Superior temporal gyrus (tissue), 1 donor: Measurements from ENCODE around the gene PRR5.
"Not testable (repeated sequence)": the region's sequence is repeated elsewhere in the genome, so short reads cannot be mapped to it uniquely, and the experiment has no call there.

ENCODE experiments used
- DNase-seq: peaks from one replicate; pipeline ENCODE4 v3.0.0-alpha.2; 2016; ENCODE audit errors: extremely low spot score

PRR5 gene

DNA sequence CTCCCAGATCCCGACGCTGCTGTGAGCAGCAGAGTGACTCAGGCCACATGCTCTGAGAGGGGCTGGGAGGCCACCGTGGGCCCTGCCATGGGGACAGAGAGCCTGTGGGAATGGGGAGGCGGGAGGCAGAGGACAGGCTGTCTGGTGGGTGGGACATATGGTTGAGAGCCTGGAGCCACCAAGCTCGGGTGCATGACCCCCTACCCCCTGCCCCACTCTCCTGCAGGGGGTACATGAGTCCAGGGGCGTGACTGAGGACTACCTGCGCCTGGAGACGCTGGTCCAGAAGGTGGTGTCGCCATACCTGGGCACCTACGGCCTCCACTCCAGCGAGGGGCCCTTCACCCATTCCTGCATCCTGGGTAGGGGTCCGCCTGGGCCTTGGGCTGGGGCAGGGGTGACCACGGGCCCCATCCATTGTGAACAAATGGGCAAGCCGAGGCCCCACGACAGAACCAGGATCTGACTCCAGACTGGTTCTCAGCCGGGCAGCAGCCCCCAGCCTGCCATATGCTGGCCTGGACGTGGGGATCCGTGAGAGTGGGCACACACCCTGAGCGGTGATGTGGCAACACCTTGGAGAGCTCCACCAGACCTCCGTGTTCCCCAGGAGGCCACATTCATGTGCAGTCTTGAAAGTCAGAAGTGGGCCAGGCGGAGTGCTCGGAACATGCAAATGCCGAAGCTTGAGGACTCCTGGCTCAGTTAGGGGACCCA is 33.0 kb downstream of the PRR5 start:
- no peak for DNase-seq

DNA sequence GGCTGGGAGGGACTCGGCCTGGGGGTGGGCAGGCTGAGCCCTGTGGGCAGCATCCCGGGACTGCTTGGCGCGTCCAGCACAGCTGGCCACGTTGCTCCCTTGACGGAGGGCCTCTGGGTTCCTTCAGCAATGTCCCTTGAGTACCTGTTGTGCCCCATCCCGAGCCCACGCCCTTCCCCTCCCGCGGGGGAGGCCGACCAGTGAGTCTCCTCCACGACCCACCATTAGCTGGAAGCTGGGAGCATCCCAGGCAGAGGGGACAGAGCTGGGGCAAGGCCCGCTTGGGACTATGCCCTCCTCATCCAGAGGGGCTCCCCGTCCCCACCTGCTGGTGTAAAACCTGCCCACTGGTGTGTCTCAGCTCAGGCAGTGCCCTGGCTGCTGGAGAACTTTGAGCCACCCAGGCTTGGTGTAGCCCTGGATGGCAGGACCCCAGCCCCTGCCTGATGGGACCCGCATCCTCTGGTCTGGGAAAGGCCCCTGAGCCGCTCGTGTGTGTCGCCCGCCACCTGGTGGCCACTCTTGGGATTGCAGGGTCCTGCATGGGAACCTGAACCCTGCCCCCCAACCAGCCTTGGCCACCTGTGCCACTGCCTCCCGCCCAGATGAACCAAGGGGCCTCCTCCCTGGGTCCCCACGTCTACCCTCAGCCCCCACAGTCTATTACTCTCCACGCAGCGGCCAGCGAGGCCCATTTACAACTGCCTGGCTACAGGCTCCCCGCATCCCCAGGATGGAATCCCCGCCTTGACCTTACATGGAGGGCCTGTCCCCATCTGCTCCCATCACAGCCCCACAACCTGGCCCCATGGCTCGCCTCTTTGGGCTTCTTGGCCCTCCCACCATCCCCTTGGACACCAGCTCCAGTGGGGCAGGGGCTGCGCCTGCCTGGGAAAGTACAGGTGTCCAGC is 33.8 kb downstream of the PRR5 start:
- peak; percentile 70 for DNase-seq

DNA sequence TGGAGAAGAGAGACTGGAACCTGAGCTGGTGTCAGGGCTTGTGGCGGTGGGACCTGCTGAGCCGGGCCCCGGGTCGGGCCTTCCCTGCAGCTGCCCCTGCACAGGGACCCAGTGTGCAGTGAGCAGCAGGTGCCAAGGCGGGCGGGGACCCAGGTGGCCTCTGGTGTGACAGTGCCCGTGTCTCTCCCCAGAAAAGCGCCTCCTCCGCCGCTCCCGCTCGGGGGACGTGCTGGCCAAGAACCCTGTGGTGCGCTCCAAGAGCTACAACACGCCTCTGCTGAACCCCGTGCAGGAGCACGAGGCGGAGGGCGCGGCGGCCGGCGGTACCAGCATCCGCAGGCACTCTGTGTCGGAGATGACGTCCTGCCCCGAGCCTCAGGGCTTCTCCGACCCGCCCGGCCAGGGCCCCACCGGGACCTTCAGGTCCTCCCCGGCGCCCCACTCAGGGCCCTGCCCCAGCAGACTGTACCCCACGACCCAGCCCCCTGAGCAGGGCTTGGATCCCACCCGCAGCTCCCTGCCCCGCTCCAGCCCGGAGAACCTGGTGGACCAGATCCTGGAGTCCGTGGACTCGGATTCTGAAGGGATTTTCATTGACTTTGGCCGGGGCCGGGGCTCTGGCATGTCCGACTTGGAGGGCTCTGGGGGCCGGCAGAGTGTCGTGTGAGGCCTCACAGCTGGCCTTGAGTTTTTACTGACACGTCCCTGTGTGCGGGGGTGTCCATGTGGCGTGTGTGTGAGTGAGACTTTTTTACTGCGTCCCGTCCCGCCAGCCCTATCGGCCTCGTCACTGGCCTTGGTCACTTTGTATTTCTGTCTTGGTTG is 34.8 kb downstream of the PRR5 start:
- no peak for DNase-seq

DNA sequence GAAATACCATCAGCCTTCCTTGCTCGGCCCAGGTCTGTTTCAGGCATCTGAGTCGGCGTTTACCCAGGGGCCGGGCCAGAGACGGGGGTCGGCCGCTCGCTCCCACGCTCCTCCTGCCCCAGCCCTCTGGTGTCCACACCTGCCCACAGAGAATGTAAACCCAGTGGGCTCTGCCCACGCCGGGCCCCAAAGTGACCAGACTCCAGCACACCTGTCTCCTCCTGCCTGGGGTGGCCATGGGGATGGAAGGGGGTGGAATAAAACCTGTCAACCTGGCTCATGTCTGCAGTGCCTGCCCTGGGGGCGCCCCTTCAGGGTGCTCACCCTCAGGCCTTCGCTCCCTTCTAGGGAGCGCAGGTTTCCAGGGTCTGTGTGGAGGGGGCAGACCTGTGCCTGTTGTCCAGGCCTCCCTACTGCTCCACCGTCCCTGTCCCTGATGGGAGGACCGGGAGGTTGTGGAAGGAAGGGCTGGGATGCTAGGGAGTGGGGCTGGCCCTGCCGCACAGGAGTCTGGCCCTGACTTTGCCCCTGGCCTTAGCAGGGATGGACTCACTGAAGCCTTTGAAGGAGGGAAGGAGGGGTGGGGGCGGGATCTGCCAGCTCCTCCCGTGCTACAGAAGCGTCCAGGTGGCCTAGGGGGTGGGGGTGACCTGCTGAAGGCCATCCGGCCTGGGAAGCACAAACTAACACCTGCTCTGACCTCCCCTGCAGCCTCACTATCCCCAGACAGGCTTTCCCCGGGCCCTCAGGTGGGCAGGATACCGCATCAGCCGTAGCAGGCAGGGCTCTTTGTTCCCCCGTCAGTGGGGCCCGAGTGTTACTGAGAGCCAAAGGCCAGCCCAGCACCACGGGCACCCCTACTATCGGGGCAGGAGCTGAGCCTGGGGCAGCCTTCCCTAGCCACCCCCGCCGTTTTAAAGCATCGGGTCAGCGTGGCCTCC is 35.7 kb downstream of the PRR5 start:
- no peak for DNase-seq

DNA sequence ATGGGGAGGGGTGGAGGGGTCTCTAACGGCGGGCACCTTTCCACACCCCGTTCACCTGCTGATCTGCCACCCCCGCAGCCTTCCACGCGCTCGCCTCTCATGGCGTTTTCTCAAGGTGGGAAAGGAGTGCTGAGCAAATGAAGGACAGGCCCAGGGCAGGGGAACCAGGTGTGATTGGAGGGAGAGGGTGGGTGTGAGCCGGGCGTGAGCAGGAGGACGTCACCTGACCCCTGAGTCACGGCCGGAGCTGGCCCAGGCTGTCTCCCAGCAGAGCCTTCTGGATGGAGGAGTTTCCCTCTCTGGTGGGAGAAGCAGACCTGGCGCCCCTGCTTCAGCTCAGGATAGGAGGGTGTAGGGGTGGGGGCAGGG is 36.3 kb downstream of the PRR5 start:
- no peak for DNase-seq

DNA sequence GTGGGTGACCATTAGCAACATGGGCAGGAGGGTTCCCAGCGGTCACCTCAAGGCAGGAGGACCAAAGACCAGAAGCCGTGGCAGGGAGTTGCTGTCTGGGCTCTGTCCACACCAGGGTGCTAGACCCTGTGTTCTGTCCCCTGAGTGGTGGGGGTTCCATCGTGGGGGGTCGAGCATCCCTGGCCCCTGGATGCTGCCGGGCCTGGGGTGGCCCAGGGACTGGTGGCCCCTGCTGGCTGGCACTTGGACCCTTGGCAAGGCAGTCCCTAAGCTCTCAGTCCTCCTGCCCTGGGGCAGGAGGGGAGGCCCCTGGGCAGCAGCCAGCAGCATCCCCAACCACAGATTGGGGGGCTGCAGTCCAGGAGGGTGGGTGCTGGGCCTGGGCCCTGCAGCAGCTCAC is 37.0 kb downstream of the PRR5 start:
- DNase-seq = no peak

DNA sequence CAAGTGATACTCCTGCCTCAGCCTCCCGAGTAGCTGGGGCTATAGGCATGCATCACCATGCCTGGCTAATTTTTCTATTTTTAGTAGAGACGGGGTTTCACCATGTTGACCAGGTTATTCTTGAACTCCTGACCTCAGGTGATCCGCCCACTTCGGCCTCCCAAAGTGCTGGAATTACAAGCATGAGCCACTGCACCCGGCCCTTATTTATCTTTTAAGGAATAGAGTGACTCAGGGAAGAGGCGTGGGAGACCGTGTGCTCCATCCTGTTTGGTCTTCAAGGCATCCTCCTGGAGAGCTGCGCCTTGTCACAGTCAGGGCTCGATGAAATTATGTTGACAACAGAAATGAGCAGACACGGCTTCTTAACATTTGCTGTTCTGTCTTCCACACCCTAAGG is 37.7 kb downstream of the PRR5 start:
- DNase-seq = not testable (repeated sequence)

DNA sequence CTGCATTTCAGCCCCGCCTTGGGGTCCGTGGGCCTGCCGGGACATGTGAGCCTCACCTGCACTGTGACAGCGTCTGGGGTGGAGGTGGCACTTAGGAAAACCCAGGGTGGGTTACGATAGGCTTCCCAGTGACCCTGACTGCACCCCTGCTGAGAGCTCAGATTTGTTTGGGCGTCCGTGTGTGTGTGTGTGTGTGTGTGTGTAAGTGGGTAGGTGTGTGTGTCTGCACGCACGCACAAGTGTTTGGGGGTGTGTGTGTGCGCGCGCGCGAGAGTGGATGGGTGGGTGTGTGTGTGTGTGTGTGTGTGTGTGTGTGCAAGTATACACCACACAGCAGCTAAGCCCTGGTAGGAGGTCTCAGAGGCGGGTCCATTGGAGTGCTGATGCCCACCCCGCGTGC is 38.3 kb downstream of the PRR5 start:
- no peak for DNase-seq

DNA sequence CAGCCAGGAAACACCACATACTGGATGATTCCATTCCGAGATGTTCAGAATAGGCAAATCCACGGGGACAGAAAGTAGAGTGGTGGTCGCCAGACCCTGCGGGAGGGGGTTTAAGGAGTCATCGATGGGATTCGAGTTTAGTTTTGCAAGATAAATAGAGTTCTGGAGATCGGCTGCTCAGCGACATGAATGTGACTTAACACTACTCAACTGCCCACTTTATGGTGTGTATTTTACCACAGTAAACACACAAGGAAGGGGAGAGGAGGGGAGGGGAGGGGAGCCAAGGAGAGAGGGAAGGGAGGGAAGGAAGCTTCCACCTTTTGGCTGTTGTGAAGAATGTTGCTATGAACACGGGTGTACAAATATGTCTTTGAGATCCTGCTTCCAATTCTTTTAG is 39.9 kb downstream of the PRR5 start:
- no peak for DNase-seq

DNA sequence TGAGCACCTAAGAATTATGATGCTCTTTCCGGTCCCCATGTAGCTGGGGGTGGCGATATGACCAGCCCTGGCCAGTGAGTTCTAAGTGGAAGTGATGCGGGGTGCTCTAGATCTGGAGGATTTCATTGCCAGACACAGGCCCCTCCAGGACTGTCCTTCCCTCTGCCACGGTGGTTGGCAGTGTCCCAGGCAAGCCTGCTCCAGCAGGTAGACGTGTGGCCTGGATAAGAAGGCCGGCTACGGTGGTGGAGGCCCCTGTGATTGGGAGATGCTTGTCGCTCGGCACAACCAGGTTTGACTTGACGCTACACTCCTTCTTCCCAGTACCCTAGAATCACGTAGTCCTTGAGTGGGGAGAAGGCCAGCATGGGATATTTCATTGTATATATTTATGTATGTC is 41.2 kb downstream of the PRR5 start:
- no peak for DNase-seq

DNA sequence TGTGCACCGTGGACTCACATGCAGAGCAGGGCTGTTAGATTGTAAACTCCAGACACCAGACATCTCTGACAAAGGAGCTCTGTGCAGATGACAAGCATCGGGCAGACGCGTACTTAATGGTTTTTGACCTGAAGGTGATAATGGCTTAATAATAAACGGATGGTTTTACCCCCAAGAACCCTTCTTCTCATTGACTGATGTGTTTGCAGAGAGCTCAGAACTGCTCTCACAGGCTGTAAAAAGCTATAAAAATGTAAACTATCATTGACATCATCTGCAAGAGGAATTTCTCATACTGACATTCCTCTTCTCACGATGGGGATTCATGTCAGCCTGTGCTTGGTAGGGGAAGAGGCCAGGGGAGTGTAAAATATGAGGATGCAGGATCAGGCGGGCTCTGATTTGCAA is 41.8 kb downstream of the PRR5 start:
- no peak for DNase-seq

DNA sequence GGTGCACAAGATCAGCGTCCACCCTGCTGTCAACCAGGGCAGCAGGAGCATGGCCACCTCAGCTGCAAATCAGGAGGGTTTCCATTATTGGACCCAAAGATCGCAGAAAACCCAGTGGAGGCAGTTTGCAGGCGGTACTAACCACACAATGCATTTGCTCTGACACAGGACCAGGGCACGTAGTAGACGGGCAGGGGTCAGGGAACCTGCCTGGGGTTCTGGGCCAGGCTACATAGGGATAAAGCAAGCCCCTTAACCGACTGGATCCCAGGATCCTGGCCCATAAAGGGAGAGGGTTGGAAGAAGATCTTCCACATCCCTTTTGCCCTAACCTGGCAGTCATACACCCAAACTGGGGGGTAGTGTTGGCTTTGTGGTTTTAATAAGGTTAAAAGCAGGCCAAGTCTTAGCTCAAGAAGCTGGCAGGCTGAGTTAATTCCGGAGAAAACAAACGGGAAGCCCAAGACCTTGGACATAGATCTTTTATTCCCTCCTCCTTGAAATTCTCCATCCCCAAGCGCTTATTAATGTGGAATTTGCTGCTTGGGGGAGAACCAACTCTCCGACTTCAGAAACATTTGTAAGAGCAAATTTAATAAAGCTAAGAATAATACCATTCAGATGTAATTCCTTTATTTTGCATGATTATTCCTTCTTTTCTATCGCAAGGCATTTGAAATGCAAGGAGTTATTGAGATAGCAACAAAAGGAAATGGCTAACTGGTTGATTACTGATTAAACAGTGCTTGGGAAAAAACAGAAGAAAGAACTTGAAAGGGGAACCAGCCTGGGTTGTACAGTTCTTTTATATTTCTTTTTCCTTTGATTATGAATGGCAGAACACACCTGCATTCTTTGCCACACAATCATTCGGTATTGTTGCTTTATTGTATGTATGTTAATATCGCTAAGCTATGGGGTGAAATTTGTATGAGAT is 44.1 kb downstream of the PRR5 start:
- no peak for DNase-seq

DNA sequence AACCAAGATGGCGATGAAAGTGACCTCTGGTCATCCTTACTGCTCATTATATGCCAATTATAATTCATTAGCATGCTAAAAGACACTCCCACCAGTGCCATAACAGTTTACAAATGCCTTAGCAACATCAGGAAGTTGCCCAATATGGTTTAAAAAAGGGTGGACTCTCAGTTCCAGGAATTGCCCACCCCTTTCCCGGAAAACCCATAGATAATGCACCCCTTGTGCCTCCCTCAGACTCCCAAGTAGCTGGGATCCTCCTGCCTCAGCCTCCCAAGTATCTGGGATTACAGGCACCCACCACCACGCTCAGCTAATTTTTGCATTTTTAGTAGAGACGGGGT is 45.8 kb downstream of the PRR5 start:
- DNase-seq = not testable (repeated sequence)

DNA sequence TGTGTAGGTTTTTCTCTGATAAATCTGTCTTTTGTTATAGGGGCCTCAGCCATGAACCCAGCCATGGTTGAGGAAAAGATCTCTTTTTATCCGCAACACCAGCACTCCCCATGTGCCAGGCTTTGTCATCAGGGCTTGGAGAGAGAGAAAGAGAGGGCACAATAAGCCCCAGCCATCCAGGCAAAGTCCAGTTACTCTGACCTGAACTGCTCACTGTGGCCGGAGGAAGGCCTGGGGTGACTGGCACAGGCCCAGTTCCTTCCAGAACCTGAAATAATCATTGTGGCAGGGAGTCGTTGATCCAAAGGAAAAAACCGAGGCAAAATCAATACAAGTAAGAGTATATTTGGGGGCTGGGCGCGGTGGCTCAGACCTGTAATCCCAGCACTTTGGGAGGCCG is 46.5 kb downstream of the PRR5 start:
- DNase-seq = no peak

DNA sequence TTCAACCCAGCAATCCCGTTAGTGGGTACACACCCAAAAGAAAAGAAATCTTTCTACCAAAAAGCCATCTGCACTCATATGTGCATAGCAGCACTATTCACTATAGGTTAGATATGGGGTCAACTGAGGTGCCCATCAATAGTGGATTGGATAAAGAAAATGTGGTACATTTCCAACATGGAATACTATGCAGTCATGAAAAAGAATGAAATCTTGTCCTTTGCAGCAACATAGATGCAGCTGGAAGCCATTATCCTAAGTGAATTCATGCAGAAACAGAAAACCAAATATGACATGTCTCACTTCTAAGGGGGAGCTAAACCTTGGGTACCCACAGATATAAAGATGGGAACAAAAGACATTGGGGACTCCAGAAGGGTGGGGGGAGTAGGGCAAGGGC is 48.5 kb downstream of the PRR5 start:
- DNase-seq = no peak

DNA sequence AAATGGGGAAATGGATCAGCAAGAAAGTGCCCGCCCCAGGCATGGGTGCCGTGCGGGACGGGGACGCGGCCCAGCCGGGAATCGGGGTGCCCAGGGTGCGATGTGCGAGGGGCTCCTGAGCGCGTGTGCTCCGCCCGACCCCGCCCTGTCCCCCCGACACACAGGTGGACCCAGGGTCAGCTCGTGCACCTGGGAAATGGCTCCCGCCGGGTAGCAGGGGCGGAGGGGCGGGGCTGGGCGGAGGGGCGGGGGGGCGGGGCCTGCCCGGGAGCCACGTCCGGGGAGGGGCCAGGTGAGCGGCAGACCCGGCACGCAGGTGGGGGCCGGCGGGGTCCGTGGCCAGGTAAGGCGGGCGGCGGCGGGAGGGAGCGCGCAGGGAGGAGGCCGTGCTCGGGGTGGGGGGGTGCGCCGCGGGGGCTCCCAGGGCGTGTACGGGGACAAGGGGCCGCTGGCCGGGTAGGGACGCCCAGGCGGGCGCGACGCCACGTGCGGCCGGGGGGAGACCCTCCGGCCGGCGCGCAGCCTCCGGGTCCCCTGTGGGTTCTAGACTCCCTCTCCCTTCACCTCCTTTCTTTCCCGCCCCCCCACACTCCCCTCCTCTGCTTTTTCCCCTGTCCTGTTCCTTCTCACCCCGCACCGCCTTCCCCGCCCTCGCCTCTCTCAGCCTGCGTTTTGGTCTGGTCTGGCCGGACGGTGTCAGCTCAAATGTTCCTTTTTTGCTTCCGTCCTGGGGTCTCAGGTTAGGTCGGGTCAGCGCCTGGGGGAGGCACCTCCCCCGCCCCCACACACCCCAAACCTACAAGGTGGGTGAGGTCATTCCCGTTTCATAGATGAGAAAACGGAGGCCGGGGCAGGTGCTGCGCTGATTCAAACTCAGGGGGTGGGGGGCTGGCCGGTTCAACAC is 50.5 kb downstream of the PRR5 start, which contains the start of gene ARHGAP8:
ARHGAP8 (plus strand) TSS at position 291 of the 904 bp plus-strand sequence. CDS start 33,953 bp downstream, outside the sequence.
- DNase-seq = no peak

DNA sequence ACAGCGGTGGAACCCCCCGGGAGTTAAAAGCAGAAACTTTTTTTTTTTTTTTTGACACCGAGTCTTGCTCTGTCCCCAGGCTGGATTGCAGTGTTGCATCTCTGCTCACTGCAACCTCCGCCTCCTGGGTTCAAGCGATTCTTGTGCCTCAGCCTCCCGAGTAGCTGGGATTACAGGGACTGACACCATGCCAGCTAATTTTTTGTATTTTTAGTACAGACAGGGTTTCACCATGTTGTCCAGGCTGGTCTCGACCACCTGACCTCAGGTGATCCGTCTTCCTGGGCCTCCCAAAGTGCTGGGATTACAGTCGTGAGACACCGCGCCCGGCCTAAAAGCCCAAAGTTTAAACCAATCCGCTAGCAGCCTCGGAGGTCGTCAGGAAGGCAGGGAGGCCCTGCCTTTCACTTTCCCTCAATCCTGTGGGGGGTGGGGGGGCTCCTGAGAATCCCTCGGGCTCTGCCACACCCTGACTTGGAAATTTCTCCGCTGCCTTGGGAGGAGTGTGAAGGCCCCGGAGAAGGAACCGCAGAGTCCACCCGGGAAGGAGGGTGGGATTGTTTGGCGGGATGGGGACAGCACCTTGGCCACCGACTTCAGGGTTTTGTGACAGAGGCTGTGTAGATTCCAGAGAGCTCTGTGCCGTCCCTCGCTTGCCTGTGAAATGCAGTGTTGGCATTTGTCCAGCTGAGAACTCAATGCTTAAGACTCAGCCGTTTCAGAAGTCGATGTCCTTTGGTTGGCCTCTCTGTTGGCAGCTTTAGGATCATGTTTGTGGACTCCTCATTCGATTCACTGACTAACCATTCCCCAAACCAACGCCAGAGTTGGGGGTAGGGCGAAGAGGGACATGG is 51.4 kb downstream of the PRR5 start:
- DNase-seq = no peak

DNA sequence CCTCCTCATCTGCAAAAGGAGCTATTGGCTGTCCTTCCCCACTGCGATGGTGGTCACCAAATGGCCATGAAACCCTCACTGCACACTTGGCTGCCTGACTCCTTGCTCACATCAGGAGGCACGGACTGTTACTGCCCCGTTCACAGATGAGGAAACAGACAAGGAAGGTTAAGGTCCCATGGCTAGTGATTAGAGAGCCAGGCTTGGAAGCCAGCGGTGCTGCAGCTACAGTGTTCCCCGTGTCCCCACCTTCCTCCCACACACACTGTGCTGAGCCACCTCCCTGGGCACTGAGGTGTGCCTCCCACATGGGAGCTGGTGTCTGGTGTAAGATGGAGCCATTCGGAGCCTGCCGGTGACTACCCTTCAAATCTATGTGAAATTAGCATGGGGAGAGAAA is 53.0 kb downstream of the PRR5 start:
- no peak for DNase-seq
